Common myeloid progenitor, CD34-positive (primary cell): Measurements from ENCODE around the gene PACS1.

ENCODE experiments used
- CTCF ChIA-PET: fragments of 350-600 bp; sonication (Branson Sonifier 250); formaldehyde crosslinking; loops from one replicate; lab custom pipeline; 2021; ENCODE audit warnings: antibody characterized with exemption; lab: Charles Lee
- POLR2A ChIA-PET: fragments of 350-600 bp; sonication (Branson Sonifier 250); formaldehyde crosslinking; loops from one replicate; lab custom pipeline; 2021; ENCODE audit warnings: antibody characterized with exemption; lab: Charles Lee
- DNase-seq, 3 donors: peaks; one replicate each; pipeline versions ENCODE4 v3.0.0 to v3.0.0-alpha.2; 2013
- H3K27ac ChIP-seq, 2 experiments: 1 replicate in 1 of 2; 2 replicates in 1 of 2; pipeline ENCODE4 v1.7.0; 2013; ENCODE audit warnings: inconsistent platforms in 2 of 2, low read length in 2 of 2, mild to moderate bottlenecking in 2 of 2, low read depth in 1 of 2, moderate library complexity in 1 of 2; ENCODE audit not compliant: severe bottlenecking in 2 of 2, insufficient read depth in 1 of 2, poor library complexity in 1 of 2
- H3K27me3 ChIP-seq, 5 experiments: replicated peaks in 2 of 5; 1 replicate in 3 of 5; 2 replicates in 2 of 5; pipeline versions ENCODE4 v1.6.1 to v1.7.0; 2013; ENCODE audit warnings: low read length in 4 of 5, mild to moderate bottlenecking in 2 of 5, moderate library complexity in 2 of 5, inconsistent platforms in 1 of 5; ENCODE audit not compliant: insufficient read depth in 5 of 5, control insufficient read depth in 4 of 5
- H3K36me3 ChIP-seq, 4 experiments: 1 replicate in 2 of 4; 2 replicates in 2 of 4; pipeline versions ENCODE4 v1.6.1 to v1.7.0; 2013; ENCODE audit warnings: low read length in 3 of 4, control low read depth in 1 of 4, mild to moderate bottlenecking in 1 of 4; ENCODE audit not compliant: control insufficient read depth in 4 of 4, insufficient read depth in 4 of 4
- H3K4me1 ChIP-seq, 4 experiments: 1 replicate in 3 of 4; 2 replicates in 1 of 4; pipeline versions ENCODE4 v1.6.1 to v1.7.1; 2013; ENCODE audit warnings: low read length in 3 of 4, mild to moderate bottlenecking in 3 of 4, control low read depth in 1 of 4, inconsistent platforms in 1 of 4, moderate library complexity in 1 of 4; ENCODE audit not compliant: control insufficient read depth in 4 of 4, insufficient read depth in 4 of 4; ENCODE audit errors: control extremely low read depth in 1 of 4
- H3K4me3 ChIP-seq, 7 experiments: 1 replicate in 4 of 7; 2 replicates in 3 of 7; pipeline versions ENCODE4 v1.5.1 to v1.7.0; 2013; ENCODE audit warnings: mild to moderate bottlenecking in 7 of 7, low read length in 6 of 7, moderate library complexity in 6 of 7, inconsistent platforms in 2 of 7, low read depth in 2 of 7, control low read depth in 1 of 7; ENCODE audit not compliant: insufficient read depth in 4 of 7, control insufficient read depth in 1 of 7; ENCODE audit errors: extremely low read depth in 1 of 7
- H3K9me3 ChIP-seq, 5 experiments: 1 replicate in 4 of 5; 2 replicates in 1 of 5; pipeline versions ENCODE4 v1.6.1 to v1.7.1; 2013; ENCODE audit warnings: low read length in 4 of 5, mild to moderate bottlenecking in 2 of 5, inconsistent platforms in 1 of 5, low read depth in 1 of 5, moderate library complexity in 1 of 5; ENCODE audit not compliant: control insufficient read depth in 4 of 5, insufficient read depth in 2 of 5; ENCODE audit errors: control extremely low read depth in 1 of 5
- WGBS: methylation state at CpG from one replicate; pipeline ENCODE4 v1.1.5; 2013; ENCODE audit not compliant: insufficient coverage; 5-methylcytosine and 5-hydroxymethylcytosine counted together

The PACS1 gene

DNA sequence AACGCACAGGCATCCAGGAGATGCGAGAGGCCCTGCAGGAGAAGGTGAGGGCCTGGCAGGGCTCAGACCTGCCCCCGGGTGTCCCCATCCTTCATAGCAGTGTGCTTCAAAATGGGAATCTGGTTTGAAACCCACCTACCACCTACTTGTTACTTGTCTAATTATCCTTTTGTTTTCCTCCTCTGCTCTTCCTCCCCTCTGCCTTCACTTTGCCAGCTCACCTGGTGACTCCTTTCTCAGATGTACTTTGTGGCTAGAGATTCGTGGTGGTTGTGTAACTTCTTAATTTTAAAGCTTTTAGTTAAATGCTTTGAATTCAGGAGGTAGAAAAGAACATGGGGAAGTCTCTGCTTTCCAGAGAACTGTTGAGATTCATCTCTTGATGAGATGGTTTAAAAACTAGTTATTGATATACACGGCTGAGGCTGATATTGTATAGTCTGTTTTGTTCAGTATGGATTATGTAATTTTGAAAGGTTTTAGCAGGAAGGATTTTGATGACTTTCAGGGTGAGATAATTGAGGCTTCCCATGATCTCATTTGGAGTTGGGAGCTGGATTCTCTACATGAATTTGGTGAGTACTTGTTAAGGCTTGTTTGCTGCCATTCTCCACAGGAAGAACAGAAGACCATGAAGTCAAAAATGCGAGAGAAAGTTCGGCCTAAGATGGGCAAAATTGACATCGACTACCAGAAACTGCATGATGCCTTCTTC lies 9.9 kb upstream of the PACS1 start:
- ChIA-PET CTCF (interaction anchor here (1.1 to 3.9 kb wide), 5 partner anchors 8 to 227 kb away, joined by 3 to 31 read pairs (median 5); no protein-coding TSS in a partner anchor), POLR2A (no interaction called here)
- no peaks in the 10 kb centered on the region for H3K9me3 ChIP-seq
- no peak overlapping the region for H3K4me3 ChIP-seq
- H3K36me3 ChIP-seq, result peaks cover 28 to 94% (median 83%) of the 10 kb centered on the region in 4 experiments
- H3K27me3 ChIP-seq, result no peaks in the 10 kb centered on the region
- 86% methylated on average over 8 of the region's 8 CpGs for WGBS
- H3K27ac ChIP-seq, result no peak overlapping the region
- no peak for DNase-seq
- H3K4me1 ChIP-seq, result no peaks in the 10 kb centered on the region

- no peaks in the 10 kb centered on the region for H3K27me3 ChIP-seq
- no peak for DNase-seq
- ChIA-PET CTCF (interaction anchor here (1.3 to 9.5 kb wide), 2 partner anchors 9 to 39 kb away, joined by 4 to 99 read pairs; partner anchors contain the start of genes GAL3ST3 and SF3B2), POLR2A (no interaction called here)
- H3K4me1 ChIP-seq, result peaks cover 0 to 4% (median 2%) of the 10 kb centered on the region in 4 experiments
- H3K36me3 ChIP-seq, result peaks cover 29 to 93% (median 80%) of the 10 kb centered on the region in 4 experiments
- WGBS, result 94% methylated on average over 6 of the region's 6 CpGs
- H3K27ac ChIP-seq, result no peak overlapping the region
- H3K4me3 ChIP-seq, result no peak overlapping the region
- no peaks in the 10 kb centered on the region for H3K9me3 ChIP-seq
These were observed 8.8 kb upstream of the PACS1 start for GRCh38 chr11:66061268-66061667.

DNA sequence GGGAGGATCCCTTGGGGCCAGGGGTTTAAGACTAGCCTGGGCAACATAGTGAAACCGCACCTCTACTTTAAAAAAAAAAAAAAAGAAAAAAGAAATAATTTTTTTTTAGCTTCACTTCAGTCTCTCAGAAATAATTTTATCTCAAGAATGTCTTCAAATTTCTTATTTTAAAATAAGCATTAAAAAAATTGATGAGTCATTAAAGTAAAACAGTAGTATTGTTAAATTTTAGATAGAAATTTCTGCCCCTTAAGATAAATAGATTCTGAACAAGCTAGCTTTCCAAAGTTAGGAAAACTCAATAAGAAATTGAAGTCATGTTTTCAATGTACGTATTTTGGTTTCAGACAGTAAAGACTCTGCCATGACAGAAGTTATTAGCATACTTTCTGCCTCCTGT lies 7.7 kb upstream of the PACS1 start:
- no peaks in the 10 kb centered on the region for H3K9me3 ChIP-seq
- WGBS, result 100% methylated on average over 1 of the region's 2 CpGs
- no peak overlapping the region for H3K27ac ChIP-seq
- H3K4me1 ChIP-seq, result peaks cover 4 to 15% (median 12%) of the 10 kb centered on the region in 4 experiments
- H3K27me3 ChIP-seq, result no peaks in the 10 kb centered on the region
- POLR2A ChIA-PET, result interaction anchor here (1.0 kb wide), 1 partner anchor 12 kb away, joined by 3 read pairs; no protein-coding TSS in a partner anchor
- no peak overlapping the region for H3K4me3 ChIP-seq
- DNase-seq, result no peak
- CTCF ChIA-PET, result interaction anchor here (1.4 to 9.5 kb wide), 4 partner anchors 10 to 54 kb away, joined by 3 to 99 read pairs (median 14); partner anchors contain the start of genes GAL3ST3 and SF3B2
- peaks cover 31 to 93% (median 79%) of the 10 kb centered on the region in 4 experiments for H3K36me3 ChIP-seq

- WGBS, result 100% methylated on average over 2 of the region's 2 CpGs
- Histone ChIP-seq H3K27ac (no peak overlapping the region), H3K36me3 (peaks cover 30 to 96% (median 76%) of the 10 kb centered on the region in 4 experiments), H3K9me3 (no peaks in the 10 kb centered on the region), H3K4me3 (no peak overlapping the region), H3K27me3 (no peaks in the 10 kb centered on the region), H3K4me1 (peaks cover 10 to 29% (median 18%) of the 10 kb centered on the region in 4 experiments)
- DNase-seq, result no peak
- ChIA-PET POLR2A (no interaction called here), CTCF (interaction anchor here (1.4 to 9.5 kb wide), 7 partner anchors 11 to 71 kb away, joined by 3 to 99 read pairs (median 4); partner anchors contain the start of genes GAL3ST3 and SF3B2)
These were observed 6.2 kb upstream of the PACS1 start for GRCh38 chr11:66063900-66064299.

DNA sequence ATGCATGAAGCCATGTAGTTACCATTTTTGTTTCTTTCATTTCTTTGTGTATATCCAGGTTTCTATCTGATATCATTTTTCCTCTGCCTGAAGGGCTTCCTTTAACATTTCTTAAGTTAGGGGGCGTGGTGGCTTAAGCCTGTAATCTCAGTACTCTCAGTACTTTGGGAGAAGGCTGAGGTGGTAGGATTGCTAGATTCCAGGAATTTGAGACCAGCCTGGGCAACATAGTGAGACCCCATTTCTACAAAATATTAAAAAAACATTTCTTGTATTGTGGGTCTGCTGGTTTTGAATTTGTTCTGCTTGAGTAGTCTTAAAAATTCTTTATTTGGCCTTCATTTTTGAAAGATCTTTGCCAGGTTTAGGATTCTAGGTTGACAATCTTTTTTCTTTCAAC lies 5.5 kb upstream of the PACS1 start:
- ChIA-PET POLR2A (no interaction called here), CTCF (interaction anchor here (1.4 to 9.5 kb wide), 5 partner anchors 12 to 46 kb away, joined by 3 to 99 read pairs (median 4); partner anchors contain the start of genes GAL3ST3 and SF3B2)
- H3K4me1 ChIP-seq, result peaks cover 17 to 36% (median 23%) of the 10 kb centered on the region in 4 experiments
- H3K27ac ChIP-seq, result no peak overlapping the region
- H3K9me3 ChIP-seq, result no peaks in the 10 kb centered on the region
- WGBS, result no CpG with 5 or more reads among the region's 1 CpG
- no peak for DNase-seq
- H3K4me3 ChIP-seq, result no peak overlapping the region
- H3K36me3 ChIP-seq, result peaks cover 29 to 93% (median 69%) of the 10 kb centered on the region in 4 experiments
- H3K27me3 ChIP-seq, result no peaks in the 10 kb centered on the region

DNA sequence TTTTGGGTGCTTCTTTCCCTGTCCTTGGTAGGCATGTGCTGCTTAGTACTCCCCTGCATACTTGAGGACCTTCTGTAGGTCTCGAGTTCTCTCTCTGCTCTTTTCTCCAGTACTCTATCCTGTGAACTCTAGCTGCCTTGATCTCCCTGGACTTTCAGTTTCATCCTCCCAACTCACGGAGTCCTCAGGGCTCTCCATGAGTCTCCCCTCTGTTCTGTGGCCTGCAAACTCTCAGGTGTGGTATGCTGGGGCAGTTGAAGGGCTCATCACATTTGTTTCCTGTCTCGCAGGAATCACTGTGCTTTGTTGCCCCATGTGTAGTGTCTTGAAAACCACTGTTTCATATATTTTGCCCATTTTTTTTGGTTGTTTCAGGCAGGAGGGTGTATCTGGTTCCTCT lies 3.3 kb upstream of the PACS1 start:
- ChIA-PET POLR2A (interaction anchor here (1.1 kb wide), 1 partner anchor 60 kb away, joined by 3 read pairs; no protein-coding TSS in a partner anchor), CTCF (interaction anchor here (1.0 to 9.5 kb wide), 10 partner anchors 10 to 72 kb away, joined by 3 to 99 read pairs (median 20); partner anchors contain the start of genes BANF1, EIF1AD, GAL3ST3 and SF3B2)
- peak overlapping the region in 1 of 2 experiments; percentile 23 for H3K27ac ChIP-seq
- no peaks in the 10 kb centered on the region for H3K9me3 ChIP-seq
- 60% methylated on average over 2 of the region's 3 CpGs for WGBS
- H3K4me1 ChIP-seq, result peaks cover 22 to 45% (median 33%) of the 10 kb centered on the region in 4 experiments
- H3K4me3 ChIP-seq, result no peak overlapping the region
- DNase-seq, result no peak
- H3K36me3 ChIP-seq, result peaks cover 14 to 71% (median 50%) of the 10 kb centered on the region in 4 experiments
- H3K27me3 ChIP-seq, result no peaks in the 10 kb centered on the region
